ENCODE data around the gene NDC1.

The NDC1 gene

DNA sequence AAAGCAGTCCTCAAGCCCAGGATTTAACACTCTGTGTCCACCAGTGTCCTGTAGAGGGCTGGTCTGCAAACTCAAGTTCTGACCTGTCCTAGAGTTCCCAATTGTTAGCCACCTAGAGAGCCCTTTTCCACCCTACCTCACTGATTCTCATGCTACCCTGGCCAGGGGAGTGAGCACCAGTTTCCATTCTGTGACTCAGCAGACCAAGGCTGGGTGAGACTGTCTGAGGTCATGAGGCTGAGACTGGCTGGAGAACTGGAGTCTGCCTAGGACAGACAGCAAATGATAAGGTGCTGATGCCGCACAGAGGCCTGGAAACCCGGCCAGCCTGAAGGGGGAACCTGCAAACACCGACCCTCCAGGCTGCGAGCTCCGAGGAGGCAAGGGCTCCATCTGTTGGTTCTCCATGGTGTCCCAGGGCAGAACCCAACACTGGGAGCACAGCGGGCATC lies 112.8 kb downstream of the NDC1 start:
- no peak for DNase-seq (ENCODE audit: low read depth)
- no peak overlapping the region for H3K4me3 ChIP-seq (ENCODE audit: low read depth, low read length)
- TF ChIP-seq, protein P1, sequence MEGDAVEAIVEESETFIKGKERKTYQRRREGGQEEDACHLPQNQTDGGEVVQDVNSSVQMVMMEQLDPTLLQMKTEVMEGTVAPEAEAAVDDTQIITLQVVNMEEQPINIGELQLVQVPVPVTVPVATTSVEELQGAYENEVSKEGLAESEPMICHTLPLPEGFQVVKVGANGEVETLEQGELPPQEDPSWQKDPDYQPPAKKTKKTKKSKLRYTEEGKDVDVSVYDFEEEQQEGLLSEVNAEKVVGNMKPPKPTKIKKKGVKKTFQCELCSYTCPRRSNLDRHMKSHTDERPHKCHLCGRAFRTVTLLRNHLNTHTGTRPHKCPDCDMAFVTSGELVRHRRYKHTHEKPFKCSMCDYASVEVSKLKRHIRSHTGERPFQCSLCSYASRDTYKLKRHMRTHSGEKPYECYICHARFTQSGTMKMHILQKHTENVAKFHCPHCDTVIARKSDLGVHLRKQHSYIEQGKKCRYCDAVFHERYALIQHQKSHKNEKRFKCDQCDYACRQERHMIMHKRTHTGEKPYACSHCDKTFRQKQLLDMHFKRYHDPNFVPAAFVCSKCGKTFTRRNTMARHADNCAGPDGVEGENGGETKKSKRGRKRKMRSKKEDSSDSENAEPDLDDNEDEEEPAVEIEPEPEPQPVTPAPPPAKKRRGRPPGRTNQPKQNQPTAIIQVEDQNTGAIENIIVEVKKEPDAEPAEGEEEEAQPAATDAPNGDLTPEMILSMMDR (IDR thresholded peaks at IDR 0.05; ENCODE audit: control insufficient read depth, extremely low read depth, insufficient read depth): no peak

DNA sequence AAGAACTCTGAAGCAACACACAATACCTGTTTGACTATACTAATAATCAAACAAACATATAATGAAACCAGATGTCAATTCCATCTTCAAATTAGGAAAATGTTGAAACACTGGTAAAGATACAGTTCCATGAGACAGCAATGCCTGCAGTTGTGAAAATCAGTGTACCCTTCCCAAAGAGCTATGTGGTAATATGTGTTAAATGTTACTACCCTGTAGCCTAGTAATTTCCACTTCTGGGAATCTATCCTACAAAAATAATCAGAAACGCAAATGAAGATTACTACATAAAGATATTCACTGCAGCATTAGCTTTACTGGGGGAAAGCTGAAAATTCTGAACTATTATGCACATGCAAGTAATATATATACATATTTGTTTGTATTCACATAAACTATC lies 116.1 kb downstream of the NDC1 start:
- no peak for DNase-seq (ENCODE audit: low read depth)
- H3K4me3 ChIP-seq (ENCODE audit: low read depth, low read length): no peak overlapping the region

DNA sequence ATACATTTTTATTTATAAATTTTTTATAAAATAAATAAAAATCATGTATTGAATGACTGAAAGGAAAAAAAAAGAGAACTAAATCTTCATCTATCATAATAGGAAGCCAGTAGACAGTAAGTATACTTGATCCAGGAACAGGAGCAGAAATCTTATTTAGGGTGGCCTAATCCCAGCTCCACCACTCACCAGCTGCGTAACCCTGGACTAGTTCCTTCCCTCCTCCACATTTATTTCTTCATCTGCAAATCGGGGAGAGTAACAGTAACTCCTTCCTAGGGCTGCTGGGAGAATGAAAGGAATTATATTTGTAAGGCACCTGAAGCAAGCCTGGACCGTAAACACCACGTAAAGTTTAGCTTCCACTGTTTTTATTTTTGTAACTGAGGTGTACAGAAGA lies 117.0 kb downstream of the NDC1 start:
- DNase-seq (ENCODE audit: low read depth): no peak
- no peak overlapping the region for H3K4me3 ChIP-seq (ENCODE audit: low read depth, low read length)
- TF ChIP-seq, protein P1 (IDR thresholded peaks at IDR 0.05; ENCODE audit: control insufficient read depth, extremely low read depth, insufficient read depth): no peak

More for the DNA sequence above, 116.1 kb downstream of the NDC1 start:
- TF ChIP-seq, protein P1 (IDR thresholded peaks at IDR 0.05; ENCODE audit: control insufficient read depth, extremely low read depth, insufficient read depth): no peak

DNA sequence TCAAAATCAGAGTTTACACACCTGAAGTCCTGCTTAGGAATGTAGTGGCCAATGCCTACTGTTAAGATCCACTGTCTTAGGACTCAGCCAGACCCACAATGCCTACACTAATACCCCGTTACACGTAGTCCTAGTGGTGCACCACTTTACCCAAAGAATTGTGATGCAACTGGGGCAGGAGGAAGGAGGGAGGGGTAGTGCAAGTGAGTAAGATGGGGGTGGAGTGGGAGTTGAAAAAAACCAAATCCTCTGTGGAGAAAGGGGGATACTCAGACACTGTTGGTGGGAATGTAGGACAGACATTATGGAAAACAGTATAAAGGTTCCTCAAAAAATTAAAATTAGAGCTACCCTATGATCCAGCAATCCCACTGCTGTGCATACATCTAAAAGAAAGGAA lies 118.6 kb downstream of the NDC1 start:
- TF ChIP-seq, protein P1 (IDR thresholded peaks at IDR 0.05; ENCODE audit: control insufficient read depth, extremely low read depth, insufficient read depth): no peak
- DNase-seq (ENCODE audit: low read depth): no peak
- H3K4me3 ChIP-seq (ENCODE audit: low read depth, low read length): no peak overlapping the region

DNA sequence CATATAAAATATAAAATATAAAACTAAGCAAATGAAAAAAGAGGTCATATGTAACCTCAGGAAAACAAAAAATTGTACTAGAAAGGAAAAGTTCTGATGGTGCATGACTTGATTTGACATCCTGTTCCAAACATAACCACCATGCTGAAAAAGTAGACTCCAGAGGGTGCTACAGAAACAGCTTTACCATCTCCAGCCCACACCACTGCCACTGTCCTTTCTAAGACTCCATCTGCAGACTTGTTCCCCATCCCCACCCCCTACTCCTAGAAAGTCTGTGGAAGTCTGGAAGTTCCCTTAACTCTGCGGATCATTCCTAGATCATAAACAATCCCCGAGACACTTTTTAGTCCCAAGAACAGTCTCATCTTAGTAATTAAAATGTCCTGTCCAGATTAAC lies 119.7 kb downstream of the NDC1 start:
- TF ChIP-seq, protein P1 (IDR thresholded peaks at IDR 0.05; ENCODE audit: control insufficient read depth, extremely low read depth, insufficient read depth): no peak
- DNase-seq (ENCODE audit: low read depth): no peak
- H3K4me3 ChIP-seq (ENCODE audit: low read depth, low read length): no peak overlapping the region

DNA sequence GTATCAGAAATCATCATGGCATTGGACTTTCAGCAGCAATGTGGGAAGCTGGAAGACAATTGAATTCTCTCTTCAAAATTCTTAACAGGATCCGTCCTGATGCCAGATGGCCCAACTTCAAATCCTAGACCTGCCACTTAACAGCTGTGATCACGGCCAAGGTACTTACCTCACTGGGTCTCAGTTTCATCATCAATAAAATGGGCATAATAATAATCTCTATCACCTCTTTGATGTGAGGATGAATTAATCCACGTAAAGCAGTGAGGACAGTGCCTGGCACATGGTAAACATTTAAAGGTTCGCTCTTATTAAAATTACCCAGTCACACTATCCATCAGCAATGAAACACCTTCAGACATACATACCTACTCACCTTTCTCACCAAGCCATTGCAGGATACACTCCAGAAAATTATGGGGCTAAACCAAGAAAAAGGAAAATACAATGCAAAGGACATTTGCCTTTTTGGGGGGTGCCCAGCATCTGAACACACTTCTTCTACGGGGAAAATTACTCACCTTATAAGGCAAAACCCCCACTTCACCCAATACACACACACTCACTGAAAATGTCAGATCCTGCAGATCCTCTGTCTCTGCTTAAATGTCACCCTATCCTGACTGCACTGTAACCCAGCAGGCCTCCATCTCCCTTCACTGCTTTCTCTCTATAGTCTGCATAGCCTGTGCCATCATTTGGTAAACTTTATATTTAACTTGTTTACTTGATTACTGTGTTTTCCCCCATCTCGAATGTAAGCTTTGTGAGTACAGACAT lies 120.9 kb downstream of the NDC1 start:
- TF ChIP-seq, protein P1 (IDR thresholded peaks at IDR 0.05; ENCODE audit: control insufficient read depth, extremely low read depth, insufficient read depth): no peak
- no peak for DNase-seq (ENCODE audit: low read depth)
- H3K4me3 ChIP-seq (ENCODE audit: low read depth, low read length): no peak overlapping the region

DNA sequence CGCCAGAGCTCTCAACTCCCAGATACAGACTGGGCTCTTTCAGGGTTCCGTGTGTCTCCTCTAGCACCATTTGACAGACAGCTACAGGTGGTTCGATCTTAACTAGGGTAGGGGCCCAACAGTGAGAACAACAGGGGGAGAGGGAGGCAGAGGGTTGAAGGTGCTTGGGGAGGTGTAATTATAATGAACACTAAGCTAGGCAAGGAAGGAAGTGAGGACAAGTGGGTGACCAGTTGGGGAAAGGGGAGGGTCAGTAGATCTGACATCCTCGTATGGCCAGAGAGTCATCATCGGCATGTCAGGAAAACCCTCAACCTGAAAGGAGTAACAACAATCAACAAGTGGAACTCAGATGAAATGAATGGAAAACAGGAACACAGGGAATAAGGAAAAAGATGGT lies 121.9 kb downstream of the NDC1 start:
- no peak for DNase-seq (ENCODE audit: low read depth)
- TF ChIP-seq, protein P1 (IDR thresholded peaks at IDR 0.05; ENCODE audit: control insufficient read depth, extremely low read depth, insufficient read depth): no peak
- H3K4me3 ChIP-seq (ENCODE audit: low read depth, low read length): no peak overlapping the region
